T1000 (cell line): Measurements from ENCODE around the gene ANKMY2.
"Not testable (repeated sequence)": the region's sequence is repeated elsewhere in the genome, so short reads cannot be mapped to it uniquely, and the experiment has no call there.

Source experiments
- DNase-seq: peaks from one replicate; lab custom pipeline; 2025; ENCODE audit warnings: mixed read lengths; lab: John Stamatoyannopoulos, UW

ANKMY2 gene

GRCh38 chr7:16659854-16660497 lies 14.4 kb upstream of the ANKMY2 start:
- DNase-seq, result not testable (repeated sequence)

- DNase-seq, result peak; percentile 10
Measured at GRCh38 chr7:16657656-16658279, 12.2 kb upstream of the ANKMY2 start.

GRCh38 chr7:16656141-16656540 lies 10.6 kb upstream of the ANKMY2 start:
- DNase-seq, result no peak

- DNase-seq, result no peak
Measured at GRCh38 chr7:16655394-16655793, 9.8 kb upstream of the ANKMY2 start.

DNA sequence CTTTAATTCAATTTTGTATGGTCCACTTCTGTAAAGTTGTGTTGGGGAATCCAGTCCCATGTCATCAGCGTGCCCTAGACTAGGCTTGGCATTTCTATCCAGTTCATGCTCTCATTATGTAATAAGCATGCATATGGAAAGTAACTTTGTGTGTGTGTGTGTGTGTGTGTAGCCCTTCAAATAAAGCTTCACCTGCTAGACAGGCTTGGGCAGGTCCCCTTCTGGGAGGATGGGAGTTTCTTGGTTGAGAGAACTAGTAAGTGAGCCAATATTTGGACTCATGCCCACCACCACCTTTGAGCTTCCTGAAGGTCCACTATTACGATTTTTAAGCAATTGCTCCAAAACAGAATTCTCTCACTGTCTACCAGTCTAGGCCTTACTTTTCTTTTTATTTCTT lies 7.3 kb upstream of the ANKMY2 start:
- DNase-seq, result no peak

- no peak for DNase-seq
Measured at GRCh38 chr7:16652240-16652583, 6.7 kb upstream of the ANKMY2 start.

GRCh38 chr7:16651396-16652239 lies 6.1 kb upstream of the ANKMY2 start:
- no peak for DNase-seq

DNA sequence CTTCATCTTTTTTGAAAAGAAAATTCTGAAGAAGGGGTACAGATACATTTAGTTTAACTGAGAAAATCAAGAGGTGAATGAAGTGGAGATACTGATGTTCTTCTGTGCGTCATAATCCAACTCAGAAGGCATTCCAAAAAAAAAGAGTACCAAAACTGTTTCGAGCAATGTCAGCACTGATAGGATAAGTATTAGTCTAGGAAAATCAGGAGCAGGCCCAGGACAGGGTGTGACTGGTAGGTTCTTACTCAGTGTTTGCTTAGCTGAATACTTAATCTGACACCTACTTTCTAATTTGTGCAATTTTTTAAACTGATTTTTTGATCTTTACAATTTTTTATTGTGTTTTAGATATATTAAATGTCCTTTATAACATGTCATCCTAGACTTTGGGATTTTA lies 4.7 kb upstream of the ANKMY2 start:
- DNase-seq, result no peak

DNA sequence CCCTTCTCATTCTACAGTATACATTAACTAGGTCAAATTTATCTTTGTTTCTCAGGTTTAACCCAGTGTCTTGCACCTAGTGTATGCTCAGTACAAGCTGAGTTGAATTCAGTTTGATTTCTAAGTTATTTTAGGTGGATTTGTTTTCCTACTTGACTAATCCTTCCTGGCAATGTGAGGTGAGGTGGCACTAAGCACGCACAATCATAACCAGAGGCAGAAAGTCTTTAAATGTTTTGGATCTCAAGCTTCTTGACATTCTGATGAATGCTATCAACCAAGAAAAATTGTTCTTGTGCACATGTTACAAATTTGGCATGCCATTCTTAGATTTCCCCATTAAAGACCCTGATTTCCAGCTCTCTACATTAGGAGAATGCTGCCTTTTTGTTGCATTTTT lies 3.6 kb upstream of the ANKMY2 start:
- DNase-seq, result no peak

GRCh38 chr7:16648551-16648950 lies 3.0 kb upstream of the ANKMY2 start:
- DNase-seq, result no peak

DNA sequence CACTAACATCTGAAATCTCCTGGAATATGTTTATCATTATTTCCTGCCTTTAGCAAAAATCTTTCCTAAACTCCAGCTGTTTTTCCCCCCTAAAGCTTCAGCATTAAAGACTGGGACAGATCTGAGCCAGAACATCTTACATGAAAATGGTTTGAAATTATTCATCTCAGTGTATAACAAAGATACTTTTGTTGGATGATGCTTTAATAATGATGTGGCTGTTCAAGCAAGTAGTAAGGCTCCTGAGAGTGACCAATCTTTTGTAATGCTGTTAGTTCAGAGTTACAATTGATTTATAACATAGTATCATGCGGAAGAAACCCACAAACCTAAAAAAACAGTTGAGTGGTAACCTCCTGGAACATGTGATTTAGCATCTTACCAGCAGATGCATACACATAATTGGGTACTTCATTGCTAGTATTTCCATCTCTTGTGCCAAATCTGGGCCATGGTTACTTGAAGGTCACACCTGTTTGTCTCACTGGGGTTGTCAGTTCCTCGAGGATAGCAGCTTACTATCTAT lies 1.9 kb upstream of the ANKMY2 start:
- no peak for DNase-seq

DNA sequence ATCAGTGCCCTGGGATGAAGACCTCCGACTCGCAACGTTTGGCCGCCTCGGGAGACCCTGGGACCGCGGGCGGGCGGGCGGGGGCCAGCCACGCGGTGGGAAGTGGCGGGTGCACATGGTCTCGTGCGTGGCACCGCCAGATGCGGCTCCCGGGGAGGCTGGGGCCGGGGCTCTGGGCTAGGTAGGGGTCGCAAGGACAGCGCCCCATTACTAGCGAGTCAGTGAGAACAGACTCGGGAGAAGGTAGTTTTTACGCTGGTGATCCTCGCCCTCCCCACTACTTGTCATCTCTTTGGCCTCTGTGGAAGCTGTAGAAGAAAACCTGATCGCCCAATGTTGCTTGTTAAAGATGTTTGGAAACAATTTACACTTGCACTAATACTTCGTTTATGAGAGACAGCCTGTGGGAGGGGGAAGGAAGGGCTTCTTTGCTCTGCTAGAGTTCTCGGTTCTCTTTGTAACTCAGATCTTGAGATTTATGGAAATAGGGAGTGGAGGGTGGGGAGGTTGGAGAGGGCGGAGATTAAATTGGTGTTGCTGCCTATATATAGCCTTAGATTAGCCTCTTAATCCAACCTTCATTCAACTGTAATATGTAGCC lies 1.0 kb upstream of the ANKMY2 start:
- no peak for DNase-seq

- DNase-seq, result peak; percentile 46
Measured at GRCh38 chr7:16644636-16645592, 640 bp downstream of the ANKMY2 start.

GRCh38 chr7:16644157-16644556 lies 1.4 kb downstream of the ANKMY2 start:
- DNase-seq, result no peak

DNA sequence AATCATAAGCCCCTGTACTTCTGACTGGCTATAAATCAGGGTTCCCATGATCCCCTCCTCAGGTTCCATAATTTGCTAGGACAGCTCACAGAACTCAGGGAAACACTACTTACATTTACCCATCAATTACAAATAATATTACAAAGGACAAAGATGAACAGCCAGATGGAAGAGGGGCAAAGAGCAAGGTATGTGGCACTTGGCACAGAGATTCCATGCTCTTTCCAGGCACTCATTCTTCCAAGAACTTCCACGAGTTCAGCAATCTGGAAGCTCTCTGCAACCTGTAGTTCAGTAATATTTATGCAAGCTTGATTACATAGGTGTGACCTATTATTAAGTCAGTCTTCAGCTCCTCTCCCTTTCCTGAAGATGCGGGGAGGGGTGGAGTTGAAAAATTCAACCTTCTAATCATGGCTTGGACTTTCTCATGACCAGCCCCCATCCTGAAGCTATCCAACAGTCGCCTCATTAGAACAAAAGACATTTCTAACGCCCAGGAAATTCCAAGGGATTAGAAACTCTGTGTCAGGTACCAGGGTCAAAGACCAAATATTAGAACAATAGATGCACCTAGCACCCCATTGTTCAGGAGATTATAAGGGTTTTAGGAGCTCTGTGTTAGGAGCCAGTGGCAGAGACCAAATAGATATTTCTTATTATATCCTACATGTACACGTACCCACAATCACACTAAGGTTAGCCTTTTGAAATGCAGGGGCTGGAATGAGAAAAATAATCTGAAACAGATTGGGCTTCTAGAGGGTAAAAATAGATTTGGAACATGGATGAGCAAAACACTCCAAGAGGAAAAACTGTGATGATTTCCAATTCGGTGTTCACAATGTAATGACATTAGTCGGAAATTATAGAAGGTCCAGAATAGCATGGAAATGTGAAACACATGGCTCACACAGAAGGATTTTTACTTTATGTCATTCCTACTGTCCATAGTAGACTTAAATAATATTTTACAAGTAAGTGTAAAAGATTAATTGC lies 7.0 kb downstream of the ANKMY2 start:
- no peak for DNase-seq

GRCh38 chr7:16637379-16637778 lies 8.2 kb downstream of the ANKMY2 start:
- DNase-seq, result no peak

GRCh38 chr7:16636555-16637101 lies 8.9 kb downstream of the ANKMY2 start:
- DNase-seq, result no peak

GRCh38 chr7:16634271-16634738 lies 11.2 kb downstream of the ANKMY2 start:
- DNase-seq, result no peak

GRCh38 chr7:16630654-16631053 lies 14.9 kb downstream of the ANKMY2 start:
- DNase-seq, result no peak

DNA sequence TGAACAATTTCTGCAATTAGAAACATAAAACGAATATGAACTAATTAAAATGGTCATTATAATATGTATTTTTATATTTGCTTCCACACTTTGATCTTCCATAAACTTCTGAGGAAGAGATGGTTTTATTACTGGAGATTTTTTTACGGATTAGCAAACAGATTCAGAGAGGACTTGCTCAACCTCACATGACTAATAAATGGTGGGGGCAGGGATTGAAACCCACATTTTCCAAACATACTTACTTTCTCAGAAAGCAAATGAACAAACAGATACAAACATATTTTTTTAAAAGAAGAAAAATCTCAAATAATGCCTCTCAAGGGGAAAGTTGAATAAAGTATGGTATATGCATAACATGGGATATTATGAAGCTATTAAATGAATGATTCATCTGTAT lies 18.3 kb downstream of the ANKMY2 start:
- no peak for DNase-seq
